HepG2 (cell line): ENCODE measurements around the gene FSCN2. TPM values are rescaled to one million over a fixed set of nuclear protein-coding genes. Genes with fewer than 3 reads are reported as not detected.

ENCODE experiments used
- AKAP8 ChIP-seq: sonication (generic); formaldehyde crosslinking; IDR thresholded peaks from 2 replicates; pipeline ENCODE4 v1.5.1; 2020; ENCODE audit warnings: mild to moderate bottlenecking, missing genetic modification reagents
- ATF1 ChIP-seq: IDR thresholded peaks from 2 replicates; pipeline ENCODE4 v1.6.1; 2016; ENCODE audit warnings: mild to moderate bottlenecking, control low read depth
- CHD4 ChIP-seq: fragments of 200-600 bp; sonication (generic); IDR thresholded peaks from 2 replicates; pipeline ENCODE4 v1.7.0; 2017; ENCODE audit warnings: mild to moderate bottlenecking, low read length, borderline replicate concordance
- ELF1 ChIP-seq: sonication (generic); formaldehyde crosslinking; IDR thresholded peaks from 2 replicates; pipeline ENCODE4 v1.4.0; 2020; ENCODE audit warnings: missing genetic modification reagents
- GTF3A ChIP-seq: sonication (generic); formaldehyde crosslinking; conservative IDR thresholded peaks from 2 replicates; pipeline ENCODE4 v1.4.0; 2020; ENCODE audit warnings: mild to moderate bottlenecking, missing genetic modification reagents
- HMG20B ChIP-seq: conservative IDR thresholded peaks from 2 replicates; pipeline ENCODE4 v1.6.1; 2016; ENCODE audit warnings: missing genetic modification reagents, missing compliant biosample characterization
- HOXA9 ChIP-seq: sonication (generic); formaldehyde crosslinking; IDR thresholded peaks from 2 replicates; pipeline ENCODE4 v1.8.1; 2022; ENCODE audit warnings: missing genetic modification reagents, mild to moderate bottlenecking, moderate library complexity, borderline replicate concordance
- PHF8 ChIP-seq: sonication (generic); formaldehyde crosslinking; IDR thresholded peaks from 2 replicates; pipeline ENCODE4 v1.5.0; 2020; ENCODE audit warnings: missing genetic modification reagents
- PLRG1 ChIP-seq: fragments of 450-650 bp; conservative IDR thresholded peaks from 2 replicates; pipeline ENCODE4 v1.6.1; 2016
- REPIN1 ChIP-seq: sonication (generic); formaldehyde crosslinking; IDR thresholded peaks from 2 replicates; pipeline ENCODE4 v1.8.0; 2022; ENCODE audit warnings: missing genetic modification reagents, low read depth, mild to moderate bottlenecking, borderline replicate concordance
- SNAPC2 ChIP-seq: sonication (generic); formaldehyde crosslinking; IDR thresholded peaks from 2 replicates; pipeline ENCODE4 v1.8.1; 2022; ENCODE audit warnings: mild to moderate bottlenecking, missing genetic modification reagents
- SP5 ChIP-seq: IDR thresholded peaks from 2 replicates; pipeline ENCODE4 v1.6.1; 2016; ENCODE audit warnings: low read depth, borderline replicate concordance
- SPEN ChIP-seq: sonication (generic); formaldehyde crosslinking; IDR thresholded peaks from 2 replicates; pipeline ENCODE4 v1.5.1; 2020; ENCODE audit warnings: low read depth, mild to moderate bottlenecking, missing genetic modification reagents
- TFDP1 ChIP-seq: IDR thresholded peaks from 2 replicates; pipeline ENCODE4 v1.6.1; 2016; ENCODE audit warnings: missing compliant biosample characterization, missing genetic modification reagents, borderline replicate concordance
- ZBTB2 ChIP-seq: sonication (generic); formaldehyde crosslinking; IDR thresholded peaks from 2 replicates; pipeline ENCODE4 v1.8.0; 2022; ENCODE audit warnings: low read depth, missing genetic modification reagents
- ZBTB38 ChIP-seq: sonication (generic); formaldehyde crosslinking; IDR thresholded peaks from 2 replicates; pipeline ENCODE4 v1.5.1; 2020; ENCODE audit warnings: mild to moderate bottlenecking, missing genetic modification reagents
- ZBTB7A ChIP-seq: sonication (generic); formaldehyde crosslinking; IDR thresholded peaks from 2 replicates; pipeline ENCODE4 v1.8.0; 2022; ENCODE audit warnings: mild to moderate bottlenecking, missing genetic modification reagents
- ZNF180 ChIP-seq: sonication (generic); formaldehyde crosslinking; IDR thresholded peaks from 2 replicates; pipeline ENCODE4 v1.4.0; 2020; ENCODE audit warnings: low read depth, missing genetic modification reagents, borderline replicate concordance
- ZNF232 ChIP-seq: sonication (generic); formaldehyde crosslinking; IDR thresholded peaks from 2 replicates; pipeline ENCODE4 v1.4.0; 2020; ENCODE audit warnings: missing genetic modification reagents, borderline replicate concordance
- ZNF24 ChIP-seq: fragments of 450-650 bp; IDR thresholded peaks from 2 replicates; pipeline ENCODE4 v1.6.1; 2017; ENCODE audit warnings: antibody characterized with exemption, mild to moderate bottlenecking
- ZNF256 ChIP-seq: sonication (generic); formaldehyde crosslinking; conservative IDR thresholded peaks from 2 replicates; pipeline ENCODE4 v1.4.0; 2020; ENCODE audit warnings: missing genetic modification reagents
- ZNF260 ChIP-seq: sonication (generic); formaldehyde crosslinking; IDR thresholded peaks from 2 replicates; pipeline ENCODE4 v1.4.0; 2020; ENCODE audit warnings: missing genetic modification reagents, low read depth, mild to moderate bottlenecking, borderline replicate concordance
- ZNF282 ChIP-seq: fragments of 450-650 bp; IDR thresholded peaks from 2 replicates; pipeline ENCODE4 v1.6.1; 2018; ENCODE audit not compliant: partially characterized antibody
- ZNF331 ChIP-seq: sonication (generic); formaldehyde crosslinking; IDR thresholded peaks from 2 replicates; pipeline ENCODE4 v1.4.0; 2020; ENCODE audit warnings: missing genetic modification reagents
- ZNF335 ChIP-seq: sonication (generic); formaldehyde crosslinking; IDR thresholded peaks from 2 replicates; pipeline ENCODE4 v1.4.0; 2020; ENCODE audit warnings: missing genetic modification reagents
- ZNF33B ChIP-seq: sonication (generic); formaldehyde crosslinking; IDR thresholded peaks from 2 replicates; pipeline ENCODE4 v1.5.1; 2020; ENCODE audit warnings: mild to moderate bottlenecking, missing genetic modification reagents
- ZNF430 ChIP-seq: sonication (generic); formaldehyde crosslinking; IDR thresholded peaks from 2 replicates; pipeline ENCODE4 v1.9.0; 2021; ENCODE audit warnings: mild to moderate bottlenecking, missing genetic modification reagents
- ZNF431 ChIP-seq: sonication (generic); formaldehyde crosslinking; IDR thresholded peaks from 2 replicates; pipeline ENCODE4 v1.9.0; 2022; ENCODE audit warnings: missing genetic modification reagents, low read depth, mild to moderate bottlenecking, borderline replicate concordance
- ZNF557 ChIP-seq: sonication (generic); formaldehyde crosslinking; IDR thresholded peaks from 2 replicates; pipeline ENCODE4 v1.4.0; 2020; ENCODE audit warnings: missing genetic modification reagents
- ZNF605 ChIP-seq: sonication (generic); formaldehyde crosslinking; IDR thresholded peaks from 2 replicates; pipeline ENCODE4 v1.8.0; 2022; ENCODE audit warnings: mild to moderate bottlenecking, missing genetic modification reagents
- polyA plus RNA-seq, 8 experiments: library from polyadenylated mRNA; depleted of rRNA in 3 of 8; stranded (reverse) in 7 of 8; unstranded in 1 of 8; fragments of >200 nt; fragmentation: Illumina TruSeq in 4 of 8; extraction: Trizol in 4 of 8; gene quantifications; 2 replicates each; pipeline versions ENCODE4 v1.2.1 to v1.2.3, GENCODE V29; 2011 to 2016; ENCODE audit warnings: low read depth in 4 of 8, missing spikeins in 1 of 8, mixed read lengths in 1 of 8; ENCODE audit not compliant: insufficient read depth in 1 of 8
- total RNA-seq, 5 experiments: library from RNA; depleted of rRNA; stranded (reverse); fragments of >200 nt; fragmentation: Illumina TruSeq; extraction: Trizol; gene quantifications; 2 replicates each; pipeline ENCODE4 v1.2.3, GENCODE V29; 2016; ENCODE audit warnings: low read depth in 1 of 5
- TF ChIP-seq, protein P1 (sequence below): sonication (generic); formaldehyde crosslinking; IDR thresholded peaks from 2 replicates; pipeline ENCODE4 v1.8.0; 2022; ENCODE audit warnings: missing genetic modification reagents, mild to moderate bottlenecking, inconsistent platforms, borderline replicate concordance

Gene FSCN2
- total and polyA plus RNA-seq, 2 of the 13 experiments (the other 11 are each of a cell fraction or from before 2014, with no cell fraction given) = 0.09 TPM; not detected in 1

GRCh38 chr17:81518785-81519283, 9.3 kb upstream of the FSCN2 start (continued):
- TF ChIP-seq ZNF33B = no peak
- 0 out of 2 replicates have a peak, but pooled peaks have one; percentile 33 for TF ChIP-seq REPIN1
- no peak for TF ChIP-seq ZNF605
- no peak for TF ChIP-seq ZNF232
- TF ChIP-seq SNAPC2 (CRISPR knock-in tag) = no peak
- TF ChIP-seq ZNF430 (CRISPR knock-in tag) = no peak
- TF ChIP-seq PLRG1 = no peak
- no peak for TF ChIP-seq ZNF24
- TF ChIP-seq ZBTB38 (CRISPR knock-in tag) = 0 out of 2 replicates have a peak, but pooled peaks have one; percentile 30
- no peak for TF ChIP-seq ZNF335 (CRISPR knock-in tag)
- no peak for TF ChIP-seq ZNF331 (CRISPR knock-in tag)
- 0 out of 2 replicates have a peak, but pooled peaks have one; percentile 27 for TF ChIP-seq HOXA9 (CRISPR knock-in tag)
- TF ChIP-seq ELF1 (CRISPR knock-in tag) = no peak
- TF ChIP-seq ZNF180 = no peak
- no peak for TF ChIP-seq ZNF256 (CRISPR knock-in tag)
- TF ChIP-seq TFDP1 (CRISPR knock-in tag) = no peak
- TF ChIP-seq CHD4 = no peak
- no peak for TF ChIP-seq SP5 (CRISPR knock-in tag)
- no peak for TF ChIP-seq ZBTB7A (CRISPR knock-in tag)
- TF ChIP-seq GTF3A = no peak
- TF ChIP-seq, protein P1, sequence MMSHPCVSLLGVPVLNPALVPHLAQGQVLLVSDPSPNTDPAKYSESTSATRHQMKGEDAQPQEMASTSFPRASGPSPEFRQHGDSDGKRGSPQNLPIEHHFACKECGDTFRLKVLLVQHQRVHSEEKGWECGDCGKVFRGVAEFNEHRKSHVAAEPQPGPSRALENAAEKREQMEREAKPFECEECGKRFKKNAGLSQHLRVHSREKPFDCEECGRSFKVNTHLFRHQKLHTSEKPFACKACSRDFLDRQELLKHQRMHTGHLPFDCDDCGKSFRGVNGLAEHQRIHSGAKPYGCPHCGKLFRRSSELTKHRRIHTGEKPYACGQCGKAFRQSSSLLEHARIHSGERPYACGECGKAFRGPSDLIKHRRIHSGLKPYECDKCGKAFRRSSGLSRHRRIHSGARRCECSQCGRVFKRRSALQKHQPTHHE (CRISPR knock-in tag) = no peak
- TF ChIP-seq ZNF282 = no peak
- 0 out of 2 replicates have a peak, but pooled peaks have one; percentile 4 for TF ChIP-seq AKAP8 (CRISPR knock-in tag)
- TF ChIP-seq ZNF260 (CRISPR knock-in tag) = no peak
- TF ChIP-seq PHF8 (CRISPR knock-in tag) = no peak
- no peak for TF ChIP-seq HMG20B
- no peak for TF ChIP-seq SPEN (CRISPR knock-in tag)
- no peak for TF ChIP-seq ZBTB2
- no peak for TF ChIP-seq ZNF431 (CRISPR knock-in tag)
- no peak for TF ChIP-seq ATF1 (CRISPR knock-in tag)
- no peak for TF ChIP-seq ZNF557 (CRISPR knock-in tag)
